AG09309 (cell line): ENCODE data around the gene TEX28.
"Not testable (repeated sequence)": the region's sequence is repeated elsewhere in the genome, so short reads cannot be mapped to it uniquely, and the experiment has no call there.

Experiments
- DNase-seq: peaks from one replicate; pipeline ENCODE4 v3.0.0-alpha.2; 2010; ENCODE audit warnings: low read depth
- H3K4me3 ChIP-seq: 2 replicates; pipeline ENCODE4 v1.5.1; 2011; ENCODE audit warnings: mild to moderate bottlenecking, low read depth, low read length, moderate library complexity; ENCODE audit not compliant: control insufficient read depth
- TF ChIP-seq, protein P1 (sequence below): IDR thresholded peaks from 2 replicates; pipeline ENCODE4 v1.5.1; 2011; ENCODE audit warnings: mild to moderate bottlenecking, low read depth, low read length, inconsistent platforms; ENCODE audit not compliant: insufficient read depth, control insufficient read depth; ENCODE audit errors: missing control alignments

TEX28 gene, protein sequence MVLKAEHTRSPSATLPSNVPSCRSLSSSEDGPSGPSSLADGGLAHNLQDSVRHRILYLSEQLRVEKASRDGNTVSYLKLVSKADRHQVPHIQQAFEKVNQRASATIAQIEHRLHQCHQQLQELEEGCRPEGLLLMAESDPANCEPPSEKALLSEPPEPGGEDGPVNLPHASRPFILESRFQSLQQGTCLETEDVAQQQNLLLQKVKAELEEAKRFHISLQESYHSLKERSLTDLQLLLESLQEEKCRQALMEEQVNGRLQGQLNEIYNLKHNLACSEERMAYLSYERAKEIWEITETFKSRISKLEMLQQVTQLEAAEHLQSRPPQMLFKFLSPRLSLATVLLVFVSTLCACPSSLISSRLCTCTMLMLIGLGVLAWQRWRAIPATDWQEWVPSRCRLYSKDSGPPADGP

GRCh38 chrX:154294791-154295574, at the start of gene TEX28:
Gene TEX28, minus strand, starts transcription at chrX:154295124. Its CDS starts 3,007 bp downstream, at chrX:154292117.
- H3K4me3 ChIP-seq = no peak within 1 kb of the TSS
- no peak for DNase-seq
- TF ChIP-seq, protein P1, sequence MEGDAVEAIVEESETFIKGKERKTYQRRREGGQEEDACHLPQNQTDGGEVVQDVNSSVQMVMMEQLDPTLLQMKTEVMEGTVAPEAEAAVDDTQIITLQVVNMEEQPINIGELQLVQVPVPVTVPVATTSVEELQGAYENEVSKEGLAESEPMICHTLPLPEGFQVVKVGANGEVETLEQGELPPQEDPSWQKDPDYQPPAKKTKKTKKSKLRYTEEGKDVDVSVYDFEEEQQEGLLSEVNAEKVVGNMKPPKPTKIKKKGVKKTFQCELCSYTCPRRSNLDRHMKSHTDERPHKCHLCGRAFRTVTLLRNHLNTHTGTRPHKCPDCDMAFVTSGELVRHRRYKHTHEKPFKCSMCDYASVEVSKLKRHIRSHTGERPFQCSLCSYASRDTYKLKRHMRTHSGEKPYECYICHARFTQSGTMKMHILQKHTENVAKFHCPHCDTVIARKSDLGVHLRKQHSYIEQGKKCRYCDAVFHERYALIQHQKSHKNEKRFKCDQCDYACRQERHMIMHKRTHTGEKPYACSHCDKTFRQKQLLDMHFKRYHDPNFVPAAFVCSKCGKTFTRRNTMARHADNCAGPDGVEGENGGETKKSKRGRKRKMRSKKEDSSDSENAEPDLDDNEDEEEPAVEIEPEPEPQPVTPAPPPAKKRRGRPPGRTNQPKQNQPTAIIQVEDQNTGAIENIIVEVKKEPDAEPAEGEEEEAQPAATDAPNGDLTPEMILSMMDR = no peak

DNA sequence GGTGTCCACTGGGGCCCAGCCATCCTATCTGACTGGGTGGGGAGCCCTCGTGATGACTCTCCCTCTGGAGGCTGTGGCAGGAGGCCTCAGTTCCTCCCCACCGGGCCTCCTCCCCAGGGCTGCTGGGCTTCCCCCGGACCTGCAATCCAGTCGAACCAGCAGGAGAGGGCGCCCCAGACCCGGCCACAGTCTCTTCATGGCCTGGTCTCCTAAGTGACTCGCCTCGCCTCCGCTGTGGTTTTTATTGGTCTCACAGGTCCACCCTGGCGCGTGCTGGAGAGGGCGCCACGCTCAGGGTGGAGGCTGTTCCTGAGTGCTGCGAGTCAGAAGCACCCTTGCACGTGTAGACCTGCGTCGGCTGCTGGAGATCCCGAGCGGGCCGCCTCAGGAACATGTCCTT, 48.7 kb upstream of the TEX28 start:
- DNase-seq, H3K4me3 ChIP-seq: not testable (repeated sequence)

DNA sequence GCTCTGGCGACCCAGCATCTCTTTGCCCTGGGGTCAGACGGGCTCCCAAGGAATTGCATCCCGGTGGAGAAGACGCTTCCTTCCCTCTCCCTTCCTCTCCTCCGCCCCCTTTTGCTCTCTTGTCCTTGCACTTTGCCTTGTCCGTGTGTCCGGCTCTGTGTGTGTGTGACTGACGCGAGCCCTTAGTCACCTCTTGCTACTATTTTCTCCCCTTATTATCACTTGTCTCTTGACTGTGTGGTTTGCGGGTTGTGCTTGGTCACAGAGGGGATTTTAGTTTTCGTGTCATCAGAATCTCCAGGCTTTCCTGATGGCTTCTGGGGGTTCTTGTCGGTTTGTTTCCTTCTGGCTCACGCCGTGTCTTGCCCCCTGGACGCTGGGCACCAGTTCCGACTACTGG, 48.1 kb upstream of the TEX28 start:
- H3K4me3 ChIP-seq, DNase-seq: not testable (repeated sequence)

DNA sequence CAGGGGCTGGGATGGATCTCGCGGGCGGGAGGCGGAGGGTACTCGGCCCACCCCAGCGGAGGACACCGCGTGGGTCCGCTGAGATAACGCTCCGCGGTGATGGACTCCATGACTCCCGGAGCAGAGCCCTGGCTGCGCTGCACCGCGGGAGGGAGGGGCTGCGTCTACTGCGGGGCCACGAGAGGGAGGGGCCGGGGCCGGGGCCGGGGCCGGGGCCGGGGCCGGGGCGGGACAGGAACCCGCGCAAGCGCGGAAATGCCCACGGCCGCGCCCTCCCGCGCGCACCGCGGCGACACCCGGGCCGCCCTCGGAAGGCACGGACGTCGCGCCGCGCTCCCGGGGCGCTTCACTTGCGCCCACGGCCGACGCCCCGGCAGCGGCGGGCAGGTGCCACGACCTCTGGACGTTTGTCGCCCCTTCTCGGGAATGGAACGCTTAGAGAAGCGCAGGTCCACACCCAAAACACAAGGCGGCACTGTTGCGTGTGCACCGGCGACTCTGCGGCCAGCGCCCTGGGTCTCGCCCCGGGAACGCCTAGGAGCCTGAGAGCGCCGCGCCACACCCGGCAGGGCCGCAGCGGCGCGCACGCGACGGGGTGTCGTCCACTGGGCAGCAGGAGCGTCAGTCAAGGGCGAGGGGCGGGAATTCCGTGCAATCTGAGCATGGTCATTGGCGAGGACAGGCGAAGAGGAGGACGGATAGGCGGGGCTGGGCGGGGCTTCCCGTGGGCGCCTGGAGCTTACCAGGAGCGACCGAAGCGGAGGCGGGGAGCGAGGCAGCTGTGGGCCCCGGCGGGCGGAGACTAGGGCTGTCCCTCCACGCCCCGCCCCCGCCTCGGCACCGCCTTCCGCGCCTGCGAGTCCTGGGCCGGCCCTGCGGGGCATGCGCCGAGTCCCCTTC, 46.7 kb upstream of the TEX28 start:
- DNase-seq, H3K4me3 ChIP-seq: not testable (repeated sequence)

- TF ChIP-seq, protein P1 = no peak
- no peak for DNase-seq
- H3K4me3 ChIP-seq = no peak overlapping the region
Measured at GRCh38 chrX:154334496-154334895, 39.6 kb upstream of the TEX28 start.

GRCh38 chrX:154333837-154334271, 38.9 kb upstream of the TEX28 start:
- DNase-seq = no peak
- TF ChIP-seq, protein P1 = no peak
- H3K4me3 ChIP-seq = no peak overlapping the region

DNA sequence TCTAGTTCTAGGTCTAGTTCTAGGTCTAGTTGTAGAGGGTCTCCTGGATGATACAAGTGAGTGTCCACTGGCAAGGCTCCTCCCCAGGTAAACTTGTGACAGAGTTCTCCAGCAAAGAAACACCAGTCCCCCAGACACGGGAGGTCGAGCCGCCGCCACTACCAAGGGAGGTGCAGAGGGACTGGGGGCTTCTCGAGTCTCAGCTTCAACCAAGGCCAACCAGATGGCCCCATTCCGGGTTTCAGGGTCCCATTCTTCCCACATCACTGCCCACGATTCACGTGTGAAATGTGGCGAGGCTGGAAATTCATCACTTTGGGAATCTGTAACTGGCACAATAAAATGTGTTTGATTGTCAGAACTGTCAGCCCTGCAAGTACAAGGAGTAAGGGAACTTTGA, 38.2 kb upstream of the TEX28 start:
- TF ChIP-seq, protein P1 = no peak
- H3K4me3 ChIP-seq = no peak overlapping the region
- DNase-seq = no peak
